ENCODE data around the gene RBM6.

RBM6 gene

DNA sequence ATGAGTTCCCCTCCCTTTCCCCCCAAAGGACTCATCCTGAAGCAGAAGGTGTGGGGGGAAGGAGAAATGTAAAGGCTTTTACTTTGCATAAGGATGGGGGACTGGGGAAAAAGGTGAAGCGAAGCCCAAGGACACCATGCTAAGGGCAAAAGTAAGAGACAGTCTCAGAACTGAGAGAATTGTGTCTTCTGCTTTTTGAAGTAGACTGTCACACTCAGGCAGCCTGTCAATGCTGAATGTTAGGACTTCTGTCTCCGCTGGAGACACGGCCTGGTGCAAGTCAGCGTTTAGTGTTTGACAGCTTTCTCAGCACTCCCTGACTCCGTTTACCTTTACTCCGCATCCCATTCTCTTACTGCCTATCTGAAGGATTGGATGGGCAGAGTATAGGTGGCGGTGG, 162.6 kb downstream of the RBM6 start:
- TF ChIP-seq, protein P1, sequence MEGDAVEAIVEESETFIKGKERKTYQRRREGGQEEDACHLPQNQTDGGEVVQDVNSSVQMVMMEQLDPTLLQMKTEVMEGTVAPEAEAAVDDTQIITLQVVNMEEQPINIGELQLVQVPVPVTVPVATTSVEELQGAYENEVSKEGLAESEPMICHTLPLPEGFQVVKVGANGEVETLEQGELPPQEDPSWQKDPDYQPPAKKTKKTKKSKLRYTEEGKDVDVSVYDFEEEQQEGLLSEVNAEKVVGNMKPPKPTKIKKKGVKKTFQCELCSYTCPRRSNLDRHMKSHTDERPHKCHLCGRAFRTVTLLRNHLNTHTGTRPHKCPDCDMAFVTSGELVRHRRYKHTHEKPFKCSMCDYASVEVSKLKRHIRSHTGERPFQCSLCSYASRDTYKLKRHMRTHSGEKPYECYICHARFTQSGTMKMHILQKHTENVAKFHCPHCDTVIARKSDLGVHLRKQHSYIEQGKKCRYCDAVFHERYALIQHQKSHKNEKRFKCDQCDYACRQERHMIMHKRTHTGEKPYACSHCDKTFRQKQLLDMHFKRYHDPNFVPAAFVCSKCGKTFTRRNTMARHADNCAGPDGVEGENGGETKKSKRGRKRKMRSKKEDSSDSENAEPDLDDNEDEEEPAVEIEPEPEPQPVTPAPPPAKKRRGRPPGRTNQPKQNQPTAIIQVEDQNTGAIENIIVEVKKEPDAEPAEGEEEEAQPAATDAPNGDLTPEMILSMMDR (IDR thresholded peaks at IDR 0.05; ENCODE audit: low read depth, low read length, missing control alignments) = no peak
- no peak overlapping the region for H3K4me3 ChIP-seq (replicated peaks; ENCODE audit: low read depth, low read length)
- DNase-seq (ENCODE audit: extremely low read depth, low read depth) = no peak

DNA sequence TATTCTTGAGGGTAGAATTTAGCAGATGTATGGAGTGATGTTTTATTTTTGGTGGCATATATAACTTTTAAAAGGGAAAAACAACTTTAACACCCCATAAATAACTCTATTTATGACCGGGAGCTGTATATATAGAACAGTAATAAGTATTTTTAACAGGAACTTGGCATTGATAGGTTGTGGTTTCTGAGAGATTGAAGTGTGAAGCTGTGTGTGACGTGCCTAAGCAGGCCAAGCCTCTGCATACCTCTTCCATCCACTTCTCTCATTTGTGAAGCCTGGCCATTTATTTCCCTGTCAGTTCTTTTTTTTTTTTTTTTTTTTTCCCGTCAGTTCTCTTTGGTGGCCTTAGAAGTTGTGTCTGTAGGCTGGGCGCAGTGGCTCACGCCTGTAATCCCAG, 171.8 kb downstream of the RBM6 start:
- no peak overlapping the region for H3K4me3 ChIP-seq (replicated peaks; ENCODE audit: low read depth, low read length)
- no peak for DNase-seq (ENCODE audit: extremely low read depth, low read depth)
- TF ChIP-seq, protein P1 (IDR thresholded peaks at IDR 0.05; ENCODE audit: low read depth, low read length, missing control alignments) = no peak

DNA sequence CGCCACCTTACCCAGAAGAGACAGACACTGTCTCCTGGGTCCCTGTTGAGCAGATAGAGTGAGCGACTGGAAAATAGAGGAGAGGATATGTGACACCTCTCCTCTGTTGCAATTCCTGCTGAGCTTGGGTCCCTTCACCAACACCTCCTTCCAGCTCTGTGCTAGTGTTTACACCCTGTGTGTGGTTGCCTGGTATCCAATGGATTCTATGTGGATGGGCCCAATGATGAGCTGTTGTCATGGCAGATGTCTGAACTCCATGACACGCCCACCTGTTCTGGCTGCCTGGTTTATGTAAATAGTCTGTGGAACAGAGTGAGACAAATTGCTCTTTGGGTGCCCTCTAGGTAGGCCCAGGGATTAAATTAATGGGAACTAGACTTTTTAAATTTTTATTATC, 172.5 kb downstream of the RBM6 start:
- TF ChIP-seq, protein P1 (IDR thresholded peaks at IDR 0.05; ENCODE audit: low read depth, low read length, missing control alignments) = no peak
- no peak overlapping the region for H3K4me3 ChIP-seq (replicated peaks; ENCODE audit: low read depth, low read length)
- no peak for DNase-seq (ENCODE audit: extremely low read depth, low read depth)

DNA sequence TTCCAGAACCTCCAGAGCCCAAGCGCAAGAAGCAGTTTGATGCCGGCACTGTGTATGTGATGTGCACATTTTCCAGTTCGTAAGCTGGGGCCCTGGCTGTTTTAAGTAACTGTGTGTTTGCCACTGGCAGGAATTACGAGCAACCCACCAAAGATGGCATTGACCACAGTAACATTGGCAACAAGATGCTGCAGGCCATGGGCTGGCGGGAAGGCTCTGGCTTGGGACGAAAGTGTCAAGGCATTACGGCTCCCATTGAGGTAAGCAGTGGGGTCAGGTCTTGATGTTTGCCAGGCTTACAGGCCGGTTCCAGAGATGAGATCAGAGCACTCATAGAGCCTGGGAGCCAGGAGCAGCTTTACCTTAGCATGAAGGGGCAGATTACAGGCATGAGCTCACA, 177.2 kb downstream of the RBM6 start:
- DNase-seq (ENCODE audit: extremely low read depth, low read depth) = no peak
- H3K4me3 ChIP-seq (replicated peaks; ENCODE audit: low read depth, low read length) = no peak overlapping the region
- TF ChIP-seq, protein P1 (IDR thresholded peaks at IDR 0.05; ENCODE audit: low read depth, low read length, missing control alignments) = no peak

DNA sequence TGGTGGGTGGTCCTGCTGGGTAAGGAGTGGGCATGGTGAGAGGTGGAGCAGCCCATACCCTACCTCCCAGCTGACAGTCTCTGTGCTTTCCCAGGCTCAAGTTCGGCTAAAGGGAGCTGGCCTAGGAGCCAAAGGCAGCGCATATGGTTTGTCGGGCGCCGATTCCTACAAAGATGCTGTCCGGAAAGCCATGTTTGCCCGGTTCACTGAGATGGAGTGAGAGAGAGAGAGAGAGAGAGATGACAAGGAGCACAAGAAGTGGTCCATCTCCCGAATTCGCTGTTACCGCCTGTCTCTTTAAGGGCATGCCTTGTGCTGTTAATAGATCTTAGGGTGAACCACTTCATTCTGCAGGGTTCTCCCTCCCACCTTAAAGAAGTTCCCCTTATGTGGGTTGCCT, 178.3 kb downstream of the RBM6 start:
- H3K4me3 ChIP-seq (replicated peaks; ENCODE audit: low read depth, low read length) = no peak overlapping the region
- DNase-seq (ENCODE audit: extremely low read depth, low read depth) = no peak
- TF ChIP-seq, protein P1 (IDR thresholded peaks at IDR 0.05; ENCODE audit: low read depth, low read length, missing control alignments) = no peak

DNA sequence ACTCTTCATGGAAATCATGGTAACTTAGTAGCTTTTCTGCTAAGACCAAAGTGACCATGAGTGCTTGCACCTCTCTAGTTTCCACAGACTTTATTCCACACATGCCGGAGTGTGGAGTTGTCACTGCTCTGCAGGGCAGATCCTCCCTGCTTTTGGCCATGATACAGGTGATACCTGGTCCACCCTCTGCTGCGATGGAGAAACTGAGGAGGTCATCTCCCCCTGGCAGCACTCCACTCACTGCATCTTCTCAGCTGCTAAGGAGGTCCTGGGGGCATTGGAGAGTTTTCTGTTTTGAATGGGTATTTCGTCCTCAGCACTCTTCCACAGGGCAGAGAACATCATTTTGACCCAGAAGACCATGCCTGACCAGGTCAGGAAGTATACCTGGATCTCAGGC, 179.8 kb downstream of the RBM6 start:
- no peak overlapping the region for H3K4me3 ChIP-seq (replicated peaks; ENCODE audit: low read depth, low read length)
- no peak for DNase-seq (ENCODE audit: extremely low read depth, low read depth)
- TF ChIP-seq, protein P1 (IDR thresholded peaks at IDR 0.05; ENCODE audit: low read depth, low read length, missing control alignments) = no peak

DNA sequence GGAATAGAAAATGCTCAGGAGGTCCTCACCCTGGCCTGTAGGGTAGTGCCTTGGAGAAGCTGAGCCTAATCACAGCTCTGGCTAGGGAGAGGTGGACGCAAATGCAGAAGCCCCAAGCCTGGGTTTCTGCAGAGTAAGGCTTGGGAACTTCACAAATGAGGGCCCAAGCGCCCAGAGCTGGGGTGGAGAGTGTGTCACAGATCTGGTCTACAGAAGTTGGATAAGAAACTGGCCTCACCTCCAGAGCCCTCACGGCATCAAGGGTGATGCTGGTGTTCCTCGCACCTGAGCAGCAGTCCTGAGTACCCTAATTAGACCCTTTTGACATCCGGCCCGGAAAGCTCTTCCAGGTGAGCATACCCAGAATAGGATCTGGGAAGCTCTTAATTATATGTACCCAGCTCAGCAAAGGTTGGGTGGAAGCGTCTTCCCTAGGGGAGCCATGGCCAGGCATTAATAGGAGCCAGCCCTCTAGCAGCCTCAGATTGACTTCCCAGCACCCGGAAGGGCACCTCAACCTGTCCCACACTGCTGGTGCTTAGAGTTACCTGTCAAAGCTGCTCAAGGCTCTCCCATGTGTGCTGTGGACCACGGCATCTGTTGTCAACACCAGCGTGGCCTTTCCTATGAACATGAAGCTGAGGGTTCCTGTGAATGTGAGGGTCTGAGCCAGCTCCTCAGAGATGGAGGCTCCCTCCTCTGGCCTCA, 180.6 kb downstream of the RBM6 start:
- TF ChIP-seq, protein P1 (IDR thresholded peaks at IDR 0.05; ENCODE audit: low read depth, low read length, missing control alignments) = no peak
- no peak for DNase-seq (ENCODE audit: extremely low read depth, low read depth)

More for the DNA sequence above, 180.6 kb downstream of the RBM6 start:
- no peak overlapping the region for H3K4me3 ChIP-seq (replicated peaks; ENCODE audit: low read depth, low read length)

All from HFF-Myc (cell line).